Measurements from ENCODE around the gene ASCC3.
"Not testable (repeated sequence)": the region's sequence is repeated elsewhere in the genome, so short reads cannot be mapped to it uniquely, and the experiment has no call there.

Gene ASCC3

GRCh38 chr6:100880853-100881706 is at the start of gene ASCC3:
Gene ASCC3 (minus strand): TSS chr6:100881329. CDS start chr6:100867997, 13,332 bp downstream.
- in situ Hi-C loops (cut with MboI; ENCODE audit: low pct_unique_long_range_greater_than_20kb, low sequenced_read_pairs), result no loop called here
- peak; percentile 93 for DNase-seq

GRCh38 chr6:100925749-100926148 is 44.6 kb upstream of the ASCC3 start:
- in situ Hi-C loops (cut with MboI; ENCODE audit: low pct_unique_long_range_greater_than_20kb, low sequenced_read_pairs), result no loop called here
- DNase-seq, result no peak

DNA sequence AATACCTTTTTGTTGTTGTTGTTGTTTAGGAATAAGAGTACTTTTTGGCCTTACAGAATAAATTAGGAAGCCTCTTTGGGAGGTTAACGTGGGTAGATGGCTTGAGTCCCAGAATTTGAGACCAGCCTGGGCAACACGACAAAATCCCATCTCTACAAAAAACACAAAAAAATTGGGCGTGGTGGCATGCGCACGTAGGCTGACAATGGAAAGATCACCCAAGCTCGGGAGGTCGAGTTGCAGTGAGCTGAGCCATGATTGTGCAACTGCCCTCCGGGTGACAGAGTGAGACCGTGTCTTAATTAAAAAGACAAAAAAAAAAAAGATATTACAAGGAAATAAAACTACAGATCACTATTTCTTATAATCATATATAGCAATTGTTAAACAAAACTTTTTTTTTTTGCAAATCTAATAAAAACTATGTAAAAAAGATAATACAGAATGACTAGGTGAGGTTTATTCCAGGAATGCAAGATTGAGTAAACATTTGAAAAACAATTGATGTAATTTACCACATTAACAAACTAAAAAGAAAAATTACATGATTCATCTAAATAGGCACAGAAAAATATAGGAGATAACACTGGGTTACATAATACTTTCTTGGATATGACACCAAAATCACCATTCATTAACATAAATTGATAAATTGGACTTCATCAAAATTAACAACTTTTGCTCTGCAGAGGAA is 43.6 kb upstream of the ASCC3 start:
- in situ Hi-C loops (cut with MboI; ENCODE audit: low pct_unique_long_range_greater_than_20kb, low sequenced_read_pairs), result no loop called here
- no peak for DNase-seq

DNA sequence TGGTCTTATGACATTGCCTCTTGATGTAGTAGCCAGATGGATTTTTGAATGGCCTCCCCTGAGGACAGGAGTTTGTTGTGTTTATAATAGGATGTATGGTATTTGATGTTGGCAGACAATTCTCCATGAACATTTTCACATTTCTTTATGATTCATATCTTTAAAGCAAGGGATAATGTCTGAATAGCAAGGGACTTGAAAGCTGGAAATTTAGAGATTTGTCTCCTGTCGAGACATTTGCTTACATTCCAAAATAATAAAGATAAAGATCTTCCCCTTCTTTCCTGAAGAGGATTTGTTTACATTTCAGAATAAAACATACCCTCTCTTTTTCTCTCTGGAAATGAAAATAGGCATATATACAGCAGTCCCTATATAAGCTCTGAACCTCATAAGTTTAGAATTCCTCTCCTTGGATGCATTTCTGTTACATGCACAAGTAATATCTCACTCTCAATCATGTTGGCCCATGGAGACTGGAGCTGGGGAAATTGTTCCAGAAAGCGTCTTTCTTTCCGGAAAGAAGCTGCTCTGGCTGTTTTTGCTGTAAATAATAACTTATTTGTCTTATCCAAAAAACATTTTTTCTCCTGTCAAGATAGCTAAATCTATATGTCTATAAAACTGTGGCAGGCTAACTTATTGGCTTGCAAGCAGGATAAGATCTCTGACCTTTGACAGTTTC is 42.5 kb upstream of the ASCC3 start:
- DNase-seq, result no peak
- in situ Hi-C loops (cut with MboI; ENCODE audit: low pct_unique_long_range_greater_than_20kb, low sequenced_read_pairs), result no loop called here

- in situ Hi-C loops (cut with MboI; ENCODE audit: low pct_unique_long_range_greater_than_20kb, low sequenced_read_pairs), result no loop called here
- DNase-seq, result no peak
These were observed 39.0 kb upstream of the ASCC3 start for GRCh38 chr6:100920028-100920605.

DNA sequence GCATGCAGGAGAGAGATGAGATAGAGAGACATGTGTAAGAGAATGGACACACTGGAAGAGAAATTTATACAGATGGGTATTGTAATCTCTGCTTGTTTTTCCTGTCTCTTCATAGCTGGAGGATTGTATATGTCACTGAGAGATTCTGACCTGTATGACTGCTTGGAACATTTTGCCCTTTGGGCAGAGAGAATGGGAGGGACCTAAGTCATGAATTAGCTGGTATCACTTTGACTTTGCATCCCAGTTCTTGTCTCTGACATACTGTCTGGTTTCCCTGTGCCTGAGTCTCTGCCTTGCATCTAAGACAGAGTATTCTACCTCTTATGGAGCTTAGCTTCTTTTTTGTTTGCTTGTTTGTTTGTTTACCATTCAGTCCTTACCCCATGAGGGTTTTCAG is 37.0 kb upstream of the ASCC3 start:
- in situ Hi-C loops (cut with MboI; ENCODE audit: low pct_unique_long_range_greater_than_20kb, low sequenced_read_pairs), result no loop called here
- DNase-seq, result no peak

- in situ Hi-C loops (cut with MboI; ENCODE audit: low pct_unique_long_range_greater_than_20kb, low sequenced_read_pairs), result no loop called here
These were observed 34.7 kb upstream of the ASCC3 start for GRCh38 chr6:100915876-100916275.

DNA sequence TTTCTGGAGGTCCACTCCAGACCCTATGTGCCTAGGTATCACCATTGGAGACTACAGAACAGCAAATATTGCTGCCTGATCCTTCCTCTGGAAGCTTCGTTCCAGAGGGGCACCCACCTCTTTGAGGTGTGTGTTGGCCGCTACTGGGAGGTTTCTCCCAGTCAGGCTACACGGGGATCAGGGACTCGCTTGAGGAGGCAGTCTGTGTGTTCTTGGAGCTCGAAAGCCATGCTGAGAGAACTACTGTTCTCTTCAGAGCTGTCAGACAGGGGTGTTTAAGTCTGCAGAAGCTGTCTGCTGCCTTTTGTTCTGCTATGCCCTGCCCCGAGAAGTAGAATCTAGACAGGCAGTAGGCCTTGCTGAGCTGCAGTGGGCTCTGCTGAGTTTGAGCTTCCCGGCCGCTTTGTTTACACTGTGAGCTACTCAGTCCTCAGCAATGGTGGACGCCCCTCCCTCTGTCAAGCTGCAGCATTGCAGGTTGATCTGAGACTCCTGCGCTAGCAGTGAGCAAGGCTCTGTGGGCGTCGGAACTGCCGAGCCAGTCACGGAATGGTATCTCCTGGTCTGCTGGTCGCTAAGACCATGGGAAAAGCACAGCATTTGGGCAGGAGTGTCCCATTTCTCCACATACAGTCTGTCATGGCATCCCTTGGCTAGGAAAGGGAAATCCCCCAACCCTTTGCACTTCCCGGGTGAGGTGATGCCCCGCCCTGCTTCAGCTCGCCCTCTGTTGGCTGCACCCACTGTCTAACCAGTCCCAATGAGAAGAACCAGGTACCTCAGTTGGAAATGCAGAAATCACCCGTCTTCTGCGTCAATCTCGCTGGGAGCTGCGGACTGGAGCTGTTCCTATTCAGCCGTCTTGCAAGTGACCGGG is 32.5 kb upstream of the ASCC3 start:
- DNase-seq, result no peak
- in situ Hi-C loops (cut with MboI; ENCODE audit: low pct_unique_long_range_greater_than_20kb, low sequenced_read_pairs), result no loop called here

More at GRCh38 chr6:100915876-100916275, 34.7 kb upstream of the ASCC3 start:
- no peak for DNase-seq

GRCh38 chr6:100906325-100906724 is 25.2 kb upstream of the ASCC3 start:
- no peak for DNase-seq
- in situ Hi-C loops (cut with MboI; ENCODE audit: low pct_unique_long_range_greater_than_20kb, low sequenced_read_pairs), result no loop called here

DNA sequence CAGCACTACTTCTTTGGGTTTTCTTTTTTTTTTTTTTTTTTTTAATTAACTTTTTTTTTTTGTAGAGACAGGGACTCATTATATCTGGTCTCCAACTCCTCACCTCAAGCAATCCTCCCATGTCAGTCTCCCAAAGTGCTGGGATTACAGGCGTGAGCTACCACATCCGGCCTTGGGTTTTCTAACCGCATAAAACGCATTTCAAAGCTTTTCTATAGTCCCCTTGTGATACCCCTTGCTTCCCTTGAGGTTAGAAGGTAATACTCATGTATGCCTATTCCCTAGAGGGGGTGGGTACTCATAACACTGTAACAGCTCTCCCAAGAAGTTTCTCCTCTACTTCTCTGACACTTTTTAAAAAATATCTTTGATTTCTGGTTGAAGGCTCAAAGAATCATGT is 23.9 kb upstream of the ASCC3 start:
- DNase-seq, result no peak
- in situ Hi-C loops (cut with MboI; ENCODE audit: low pct_unique_long_range_greater_than_20kb, low sequenced_read_pairs), result no loop called here

DNA sequence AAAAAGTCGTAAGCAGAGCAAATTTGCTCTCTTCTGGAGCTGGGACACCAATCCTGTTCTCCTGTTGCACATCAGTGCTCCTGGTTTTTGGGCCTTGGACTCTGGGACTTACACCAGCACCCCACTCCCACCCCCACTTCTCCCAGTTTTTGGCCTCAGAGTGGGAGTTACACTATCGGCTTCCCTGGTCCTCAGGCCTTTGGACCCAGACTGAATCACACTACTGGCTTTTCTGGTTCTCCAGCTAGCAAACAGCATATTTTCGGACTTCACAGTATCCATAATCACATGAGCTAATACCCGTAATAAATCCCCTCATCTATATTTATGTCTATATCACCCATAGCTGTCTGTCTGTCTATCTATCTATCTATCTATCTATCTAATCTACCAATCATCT is 23.2 kb upstream of the ASCC3 start:
- in situ Hi-C loops (cut with MboI; ENCODE audit: low pct_unique_long_range_greater_than_20kb, low sequenced_read_pairs), result no loop called here
- no peak for DNase-seq

DNA sequence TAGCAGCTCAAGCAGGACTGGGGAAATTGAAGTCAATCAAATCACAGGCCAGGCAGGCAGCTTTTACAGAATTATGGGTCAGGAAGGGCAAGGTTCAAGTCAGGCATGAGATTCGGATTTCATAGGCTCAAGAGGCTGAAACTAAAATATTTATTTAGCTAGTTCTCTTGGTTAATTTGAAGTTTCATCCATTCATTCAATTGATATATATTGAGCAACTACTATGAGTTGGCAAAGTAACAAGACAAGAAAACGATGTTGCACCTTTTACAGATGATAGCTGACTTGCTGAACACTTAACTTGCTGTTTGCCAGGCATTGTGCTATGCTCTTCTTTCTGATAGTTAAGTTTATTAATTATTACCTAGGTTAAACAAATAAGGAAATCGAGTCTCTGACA is 20.5 kb upstream of the ASCC3 start:
- in situ Hi-C loops (cut with MboI; ENCODE audit: low pct_unique_long_range_greater_than_20kb, low sequenced_read_pairs), result no loop called here

GRCh38 chr6:100899202-100899601 is 18.1 kb upstream of the ASCC3 start:
- in situ Hi-C loops (cut with MboI; ENCODE audit: low pct_unique_long_range_greater_than_20kb, low sequenced_read_pairs), result no loop called here

More for the DNA sequence above, 20.5 kb upstream of the ASCC3 start:
- DNase-seq, result no peak

GRCh38 chr6:100897671-100898070 is 16.5 kb upstream of the ASCC3 start:
- no peak for DNase-seq
- in situ Hi-C loops (cut with MboI; ENCODE audit: low pct_unique_long_range_greater_than_20kb, low sequenced_read_pairs), result no loop called here

More at GRCh38 chr6:100899202-100899601, 18.1 kb upstream of the ASCC3 start:
- no peak for DNase-seq

- in situ Hi-C loops (cut with MboI; ENCODE audit: low pct_unique_long_range_greater_than_20kb, low sequenced_read_pairs), result no loop called here
These were observed 12.6 kb upstream of the ASCC3 start for GRCh38 chr6:100893743-100894142.

GRCh38 chr6:100892693-100893092 is 11.6 kb upstream of the ASCC3 start:
- no peak for DNase-seq
- in situ Hi-C loops (cut with MboI; ENCODE audit: low pct_unique_long_range_greater_than_20kb, low sequenced_read_pairs), result no loop called here

More at GRCh38 chr6:100893743-100894142, 12.6 kb upstream of the ASCC3 start:
- DNase-seq, result no peak

GRCh38 chr6:100892116-100892515 is 11.0 kb upstream of the ASCC3 start:
- in situ Hi-C loops (cut with MboI; ENCODE audit: low pct_unique_long_range_greater_than_20kb, low sequenced_read_pairs), result no loop called here
- DNase-seq, result no peak

DNA sequence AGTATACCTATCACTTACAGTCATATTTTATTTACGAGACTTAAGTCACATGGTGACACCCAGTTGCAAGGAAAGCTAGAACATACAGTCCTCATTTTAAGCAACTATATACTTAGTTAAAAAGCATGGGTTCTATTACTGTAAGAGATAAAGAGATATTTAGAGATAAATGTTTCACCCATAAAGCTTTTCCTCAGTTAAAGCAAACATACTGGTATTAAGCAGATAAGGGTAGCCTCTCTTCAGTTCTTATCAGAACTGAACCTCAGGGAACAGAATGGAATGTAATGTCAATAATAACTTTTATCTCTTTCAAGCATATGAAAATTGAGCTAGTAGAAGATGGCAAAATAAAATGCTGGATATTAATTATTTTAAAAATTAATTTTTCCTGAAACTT is 9.9 kb upstream of the ASCC3 start:
- in situ Hi-C loops (cut with MboI; ENCODE audit: low pct_unique_long_range_greater_than_20kb, low sequenced_read_pairs), result no loop called here
- no peak for DNase-seq

DNA sequence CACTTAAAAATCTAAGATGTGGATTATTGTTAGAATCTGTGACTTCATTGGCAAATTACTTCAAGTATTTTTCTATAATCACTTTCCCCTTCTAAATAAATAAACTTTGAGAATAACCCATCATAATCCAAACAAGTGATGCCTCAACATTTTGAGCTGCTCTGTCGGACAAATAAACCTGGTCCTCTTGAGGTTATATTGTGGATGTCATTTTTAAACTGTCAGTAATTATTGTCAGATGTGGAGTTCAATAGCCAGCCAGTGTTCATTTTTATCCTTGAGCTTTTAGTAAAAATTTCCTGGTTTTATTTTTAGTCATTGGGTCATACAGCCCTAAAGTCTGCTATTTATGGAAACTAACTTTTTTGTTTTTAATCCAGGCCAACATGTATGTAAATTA is 9.5 kb upstream of the ASCC3 start:
- in situ Hi-C loops (cut with MboI; ENCODE audit: low pct_unique_long_range_greater_than_20kb, low sequenced_read_pairs); DNase-seq: not testable (repeated sequence)
